Prostate gland (tissue), 2 donors: ENCODE data around the gene OAS2.

Source experiments
- POLR2A ChIP-seq: fragments of 450-650 bp; IDR thresholded peaks from one replicate; pipeline ENCODE4 v1.6.1; 2016; ENCODE audit warnings: antibody characterized with exemption, mild to moderate bottlenecking
- TF ChIP-seq, protein P1 (sequence below), 4 experiments: fragments of 200-600 bp in 2 of 4; fragments of 450-650 bp in 2 of 4; sonication (generic) in 2 of 4; IDR thresholded peaks; 1 replicate in 3 of 4; 2 replicates in 1 of 4; pipeline ENCODE4 v1.5.1; 2016 to 2019; ENCODE audit warnings: antibody characterized with exemption in 4 of 4, mild to moderate bottlenecking in 2 of 4, moderate library complexity in 2 of 4

DNA sequence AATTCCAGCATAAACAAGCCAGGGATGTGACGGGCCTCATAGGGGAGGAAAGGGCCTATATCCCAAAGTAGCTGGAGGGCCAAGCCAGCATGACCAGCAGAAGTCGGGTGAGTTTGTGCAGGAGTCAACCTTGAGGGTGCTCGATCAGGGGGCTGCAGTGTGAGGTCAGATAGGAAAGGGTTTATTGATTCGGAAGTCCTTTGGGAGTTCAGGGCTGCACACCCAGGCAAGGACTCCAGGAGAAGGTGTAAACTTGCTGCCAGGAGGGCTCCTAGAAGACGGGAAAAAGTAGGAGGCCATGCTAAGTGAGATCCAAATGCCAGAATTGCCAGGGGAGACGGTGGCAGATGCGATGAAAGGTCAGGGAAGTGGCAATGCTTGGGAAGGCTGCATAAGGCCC lies 3.4 kb upstream of the OAS2 start:
- TF ChIP-seq POLR2A: no peak
- TF ChIP-seq, protein P1, sequence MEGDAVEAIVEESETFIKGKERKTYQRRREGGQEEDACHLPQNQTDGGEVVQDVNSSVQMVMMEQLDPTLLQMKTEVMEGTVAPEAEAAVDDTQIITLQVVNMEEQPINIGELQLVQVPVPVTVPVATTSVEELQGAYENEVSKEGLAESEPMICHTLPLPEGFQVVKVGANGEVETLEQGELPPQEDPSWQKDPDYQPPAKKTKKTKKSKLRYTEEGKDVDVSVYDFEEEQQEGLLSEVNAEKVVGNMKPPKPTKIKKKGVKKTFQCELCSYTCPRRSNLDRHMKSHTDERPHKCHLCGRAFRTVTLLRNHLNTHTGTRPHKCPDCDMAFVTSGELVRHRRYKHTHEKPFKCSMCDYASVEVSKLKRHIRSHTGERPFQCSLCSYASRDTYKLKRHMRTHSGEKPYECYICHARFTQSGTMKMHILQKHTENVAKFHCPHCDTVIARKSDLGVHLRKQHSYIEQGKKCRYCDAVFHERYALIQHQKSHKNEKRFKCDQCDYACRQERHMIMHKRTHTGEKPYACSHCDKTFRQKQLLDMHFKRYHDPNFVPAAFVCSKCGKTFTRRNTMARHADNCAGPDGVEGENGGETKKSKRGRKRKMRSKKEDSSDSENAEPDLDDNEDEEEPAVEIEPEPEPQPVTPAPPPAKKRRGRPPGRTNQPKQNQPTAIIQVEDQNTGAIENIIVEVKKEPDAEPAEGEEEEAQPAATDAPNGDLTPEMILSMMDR (IDR thresholded peaks at IDR 0.05): no peak
